Endothelial cell of umbilical vein (primary cell): Measurements from ENCODE around the gene FAM43B. TPM values are rescaled to one million over a fixed set of nuclear protein-coding genes. Genes with fewer than 3 reads are reported as not detected.

Experiments
- BruUV-seq: library from RNA; stranded (reverse); fragments of 400-500 nt; replicated peaks from 2 replicates; lab custom pipeline; 2021; lab: Mats Ljungman, UMichigan
- CTCF ChIA-PET: fragments of 300-600, 350-600 bp; sonication (Branson Sonifier 250); formaldehyde crosslinking; loops from one replicate; lab custom pipeline; 2021; ENCODE audit warnings: antibody characterized with exemption, inconsistent platforms; lab: Charles Lee
- POLR2A ChIA-PET: fragments of 300-600, 350-600 bp; sonication (Branson Sonifier 250); formaldehyde crosslinking; loops from one replicate; lab custom pipeline; 2021; ENCODE audit warnings: antibody characterized with exemption, inconsistent platforms; lab: Charles Lee
- DNase-seq: peaks from one replicate; pipeline ENCODE4 v3.0.0-alpha.2; 2011; ENCODE audit warnings: low read depth, low spot score
- FAIRE-seq: peaks from 2 replicates; lab custom pipeline; 2011; peaks lifted over from hg19 to GRCh38; lab: Jason Lieb, UNC
- H2AFZ ChIP-seq: 2 replicates; pipeline ENCODE4 v1.6.0; 2012; ENCODE audit warnings: low read depth, low read length, control low read depth, inconsistent platforms
- H3K27ac ChIP-seq: 2 replicates; pipeline ENCODE4 v1.5.1; 2011; ENCODE audit warnings: low read depth, mild to moderate bottlenecking, control low read depth, low read length, moderate library complexity; ENCODE audit not compliant: insufficient read depth
- H3K27me3 ChIP-seq, 2 experiments: 2 replicates each; pipeline versions ENCODE4 v1.6.0 to v1.6.1; 2011; ENCODE audit warnings: low read length in 2 of 2, mixed read lengths in 1 of 2; ENCODE audit not compliant: control insufficient read depth in 2 of 2, insufficient read depth in 2 of 2
- H3K36me3 ChIP-seq, 2 experiments: 2 replicates in 1 of 2; 3 replicates in 1 of 2; pipeline ENCODE4 v1.5.1; 2011; ENCODE audit warnings: low read length in 2 of 2, mild to moderate bottlenecking in 1 of 2, moderate library complexity in 1 of 2; ENCODE audit not compliant: control insufficient read depth in 2 of 2, insufficient read depth in 2 of 2; ENCODE audit errors: extremely low read depth in 1 of 2
- H3K4me1 ChIP-seq: 3 replicates; pipeline ENCODE4 v1.5.1; 2011; ENCODE audit warnings: mild to moderate bottlenecking, low read length; ENCODE audit not compliant: control insufficient read depth, insufficient read depth; ENCODE audit errors: extremely low read depth
- H3K4me2 ChIP-seq: 2 replicates; pipeline ENCODE4 v1.6.1; 2011; ENCODE audit warnings: low read length, control low read depth, mixed read lengths; ENCODE audit not compliant: insufficient read depth
- H3K4me3 ChIP-seq, 3 experiments: fragments of 200-600 bp in 1 of 3; sonication (generic), shearing (Covaris generic) in 1 of 3; replicated peaks in 1 of 3; 2 replicates each; pipeline ENCODE4 v1.5.1; 2011 to 2016; ENCODE audit warnings: control low read depth in 3 of 3, low read length in 3 of 3, mild to moderate bottlenecking in 2 of 3, inconsistent platforms in 1 of 3, low read depth in 1 of 3, moderate library complexity in 1 of 3; ENCODE audit not compliant: insufficient read depth in 1 of 3
- H3K79me2 ChIP-seq: 2 replicates; pipeline ENCODE4 v1.6.0; 2012; ENCODE audit warnings: low read length, inconsistent platforms; ENCODE audit not compliant: control insufficient read depth, insufficient read depth
- H3K9ac ChIP-seq: replicated peaks from 2 replicates; pipeline ENCODE3; 2011; ENCODE audit warnings: low read length, control low read depth; ENCODE audit not compliant: insufficient read depth; ENCODE audit errors: extremely low read depth
- H3K9me1 ChIP-seq: replicated peaks from 3 replicates; pipeline ENCODE4 v1.6.0; 2011; ENCODE audit warnings: mild to moderate bottlenecking, low read length; ENCODE audit not compliant: control insufficient read depth, insufficient read depth; ENCODE audit errors: extremely low read depth
- H3K9me3 ChIP-seq: replicated peaks from 2 replicates; pipeline ENCODE4 v1.5.1; 2012; ENCODE audit warnings: low read length, inconsistent platforms; ENCODE audit not compliant: control insufficient read depth, insufficient read depth
- H4K20me1 ChIP-seq: replicated peaks from 2 replicates; pipeline ENCODE3; 2011; ENCODE audit warnings: mild to moderate bottlenecking, low read length; ENCODE audit not compliant: control insufficient read depth, insufficient read depth; ENCODE audit errors: extremely low read depth
- EZH2 ChIP-seq: IDR thresholded peaks from 2 replicates; pipeline ENCODE4 v1.6.1; 2012; ENCODE audit warnings: borderline replicate concordance, low read depth, mild to moderate bottlenecking, moderate library complexity, low read length, inconsistent platforms; ENCODE audit not compliant: severe bottlenecking
- FOS ChIP-seq: IDR thresholded peaks from 2 replicates; pipeline ENCODE4 v1.6.1; 2011; ENCODE audit warnings: mild to moderate bottlenecking, low read length, moderate library complexity, borderline replicate concordance; ENCODE audit not compliant: insufficient read depth
- GATA2 ChIP-seq: IDR thresholded peaks from 2 replicates; pipeline ENCODE4 v1.7.0; 2011; ENCODE audit warnings: low read depth, mild to moderate bottlenecking, moderate library complexity, mixed read lengths, low read length; ENCODE audit not compliant: insufficient read length, insufficient read depth
- JUN ChIP-seq: IDR thresholded peaks from 2 replicates; pipeline ENCODE4 v1.6.1; 2011; ENCODE audit warnings: borderline replicate concordance, low read depth; ENCODE audit not compliant: insufficient read length, insufficient read depth
- POLR2A ChIP-seq: IDR thresholded peaks from 2 replicates; pipeline ENCODE4 v1.6.1; 2012; ENCODE audit warnings: low read depth, mild to moderate bottlenecking, control low read depth, low read length
- POLR2AphosphoS5 ChIP-seq: IDR thresholded peaks from 2 replicates; pipeline ENCODE4 v1.6.1; 2012; ENCODE audit warnings: low read depth, mild to moderate bottlenecking, control low read depth, low read length, moderate library complexity; ENCODE audit not compliant: insufficient read depth
- dilution Hi-C: fragments of 300-500 bp; cut with MboI; formaldehyde crosslinking; loops from one replicate; pipeline ENCODE4 v1.15.0; 2019; ENCODE audit warnings: low sequenced_read_pairs; ENCODE audit not compliant: extremely low pct_ligation_motif_present
- intact Hi-C: fragments of 100-400 bp; cut with micrococcal nuclease; formaldehyde crosslinking; loops from one replicate; pipeline ENCODE4 v1.10.0; 2022
- polyA plus RNA-seq, 4 experiments: library from polyadenylated mRNA; depleted of rRNA in 3 of 4; stranded (reverse) in 3 of 4; unstranded in 1 of 4; fragments of >200 nt; gene quantifications; 2 replicates each; pipeline versions ENCODE4 v1.2.1 to v1.2.3, GENCODE V29; 2011 to 2012; ENCODE audit warnings: missing spikeins in 1 of 4
- total RNA-seq: library from RNA; stranded (reverse); gene quantifications from 2 replicates; pipeline ENCODE4 v1.2.3, GENCODE V29; 2021
- TF ChIP-seq, protein P1 (sequence below), 2 donors: IDR thresholded peaks; 1 replicate in 1 of 2; 2 replicates in 1 of 2; pipeline ENCODE4 v1.5.1; 2011; ENCODE audit warnings: low read length in 2 of 2, mild to moderate bottlenecking in 2 of 2, moderate library complexity in 2 of 2, control low read depth in 1 of 2, inconsistent platforms in 1 of 2, low read depth in 1 of 2; ENCODE audit not compliant: insufficient read depth in 1 of 2; ENCODE audit errors: extremely low read depth in 1 of 2
- TF ChIP-seq, protein P2 (sequence below): IDR thresholded peaks from 2 replicates; pipeline ENCODE4 v1.6.1; 2011; ENCODE audit not compliant: insufficient read depth, insufficient read length

FAM43B gene
- total and polyA plus RNA-seq, 2 donors (not counting 3 experiments of a cell fraction or from before 2014, with no cell fraction given) = not detected

DNA sequence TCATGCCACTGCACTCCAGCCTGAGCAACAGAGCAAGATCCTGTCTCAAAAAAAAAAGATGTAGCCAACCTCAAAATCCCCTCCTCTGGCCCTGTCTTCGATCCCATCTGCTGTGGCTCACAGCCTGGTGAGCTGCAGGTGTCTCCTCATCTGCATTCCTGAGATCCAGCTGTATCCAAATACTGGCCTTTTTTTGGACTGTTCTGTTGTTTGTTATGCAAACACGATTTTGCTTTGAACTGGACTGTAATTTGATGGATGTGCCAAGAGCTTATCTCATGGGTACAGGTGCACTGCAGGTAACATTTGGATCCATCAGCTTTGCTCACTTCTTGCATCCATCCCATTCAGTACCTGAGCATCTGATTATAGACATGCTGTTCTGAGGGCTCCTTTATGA, 14.1 kb upstream of the FAM43B start:
- H3K4me3 ChIP-seq = no peak overlapping the region
- ChIA-PET POLR2A (interaction anchor here (0.6 kb wide), 1 partner anchor 643 kb away, joined by 4 read pairs; no protein-coding TSS in a partner anchor), CTCF (interaction anchor here (1.0 to 2.1 kb wide), 3 partner anchors 9 to 159 kb away, joined by 4 read pairs; no protein-coding TSS in a partner anchor)
- H3K4me1 ChIP-seq = no peaks in the 10 kb centered on the region
- H3K4me2 ChIP-seq = no peak overlapping the region
- no peaks in the 10 kb centered on the region for H3K36me3 ChIP-seq
- H3K9me3 ChIP-seq = no peaks in the 10 kb centered on the region
- no peak for FAIRE-seq
- H4K20me1 ChIP-seq = no peaks in the 10 kb centered on the region
- dilution Hi-C loops (no loop called here), intact Hi-C loops (no loop called here)
- peaks cover 4 to 5% of the 10 kb centered on the region in 2 experiments for H3K27me3 ChIP-seq
- H3K9ac ChIP-seq = no peak overlapping the region
- TF ChIP-seq EZH2 (no peak), POLR2AphosphoS5 (no peak), POLR2A (no peak), GATA2 (no peak), JUN (no peak), FOS (no peak)
- TF ChIP-seq, protein P1, sequence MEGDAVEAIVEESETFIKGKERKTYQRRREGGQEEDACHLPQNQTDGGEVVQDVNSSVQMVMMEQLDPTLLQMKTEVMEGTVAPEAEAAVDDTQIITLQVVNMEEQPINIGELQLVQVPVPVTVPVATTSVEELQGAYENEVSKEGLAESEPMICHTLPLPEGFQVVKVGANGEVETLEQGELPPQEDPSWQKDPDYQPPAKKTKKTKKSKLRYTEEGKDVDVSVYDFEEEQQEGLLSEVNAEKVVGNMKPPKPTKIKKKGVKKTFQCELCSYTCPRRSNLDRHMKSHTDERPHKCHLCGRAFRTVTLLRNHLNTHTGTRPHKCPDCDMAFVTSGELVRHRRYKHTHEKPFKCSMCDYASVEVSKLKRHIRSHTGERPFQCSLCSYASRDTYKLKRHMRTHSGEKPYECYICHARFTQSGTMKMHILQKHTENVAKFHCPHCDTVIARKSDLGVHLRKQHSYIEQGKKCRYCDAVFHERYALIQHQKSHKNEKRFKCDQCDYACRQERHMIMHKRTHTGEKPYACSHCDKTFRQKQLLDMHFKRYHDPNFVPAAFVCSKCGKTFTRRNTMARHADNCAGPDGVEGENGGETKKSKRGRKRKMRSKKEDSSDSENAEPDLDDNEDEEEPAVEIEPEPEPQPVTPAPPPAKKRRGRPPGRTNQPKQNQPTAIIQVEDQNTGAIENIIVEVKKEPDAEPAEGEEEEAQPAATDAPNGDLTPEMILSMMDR (IDR thresholded peaks at IDR 0.05; ENCODE audit: extremely low read depth in 1 of 2, insufficient read depth in 1 of 2, low read depth in 1 of 2, low read length in 2 of 2) = no peak
- TF ChIP-seq, protein P2, sequence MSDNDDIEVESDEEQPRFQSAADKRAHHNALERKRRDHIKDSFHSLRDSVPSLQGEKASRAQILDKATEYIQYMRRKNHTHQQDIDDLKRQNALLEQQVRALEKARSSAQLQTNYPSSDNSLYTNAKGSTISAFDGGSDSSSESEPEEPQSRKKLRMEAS = no peak
- no peak overlapping the region for H3K27ac ChIP-seq
- H2AFZ ChIP-seq = no peak overlapping the region
- H3K79me2 ChIP-seq = no peaks in the 10 kb centered on the region
- H3K9me1 ChIP-seq = no peaks in the 10 kb centered on the region
- DNase-seq = no peak
- no TSS peak for BruUV-seq
